ENCODE measurements around the gene FBXL19.

FBXL19 gene

GRCh38 chr16:30984669-30985400 lies 61.5 kb downstream of the FBXL19 start, which contains the start of gene HSD3B7:
HSD3B7 (plus strand) TSS chr16:30985207; CDS start chr16:30985659, 452 bp downstream.
- POLR2A ChIA-PET = interaction anchor here (0.7 to 1.0 kb wide), 2 partner anchors 10 to 195 kb away, joined by 3 read pairs; partner anchors contain the start of gene FUS
- CTCF ChIA-PET = interaction anchor here (0.5 to 4.7 kb wide), 50 partner anchors 9 to 889 kb away, joined by 3 to 32 read pairs (median 4); partner anchors contain the start of genes KAT8, STX4, VKORC1 and ZNF267

GRCh38 chr16:30985401-30986128 lies 62.2 kb downstream of the FBXL19 start:
- ChIA-PET CTCF (interaction anchor here (0.9 to 4.7 kb wide), 30 partner anchors 9 to 888 kb away, joined by 3 to 32 read pairs (median 6); partner anchors contain the start of genes STX4, VKORC1, ZNF267 and ZNF646), POLR2A (interaction anchor here (0.7 to 1.0 kb wide), 3 partner anchors 10 to 195 kb away, joined by 3 read pairs; partner anchors contain the start of gene FUS)
- TF ChIP-seq CTCF (IDR thresholded peaks at IDR 0.05; ENCODE audit: control extremely low read depth, extremely low read depth, low read depth, missing control alignments) = no peak
- DNase-seq (ENCODE audit: extremely low spot score) = no peak

More at GRCh38 chr16:30984669-30985400, 61.5 kb downstream of the FBXL19 start, which contains the start of gene HSD3B7:
- peak; percentile 92 for DNase-seq (ENCODE audit: extremely low spot score)
- peak; percentile 89 for TF ChIP-seq CTCF (IDR thresholded peaks at IDR 0.05; ENCODE audit: control extremely low read depth, extremely low read depth, low read depth, missing control alignments)

GRCh38 chr16:30986129-30986991 lies 63.0 kb downstream of the FBXL19 start:
- CTCF ChIA-PET = interaction anchor here (0.9 to 4.7 kb wide), 19 partner anchors 8 to 886 kb away, joined by 3 to 32 read pairs (median 9); partner anchors contain the start of genes STX4, VKORC1, ZNF646 and ZNF668
- POLR2A ChIA-PET = interaction anchor here (0.7 to 0.8 kb wide), 2 partner anchors 11 to 194 kb away, joined by 3 read pairs; no protein-coding TSS in a partner anchor

GRCh38 chr16:30987581-30988190 lies 64.3 kb downstream of the FBXL19 start:
- no peak for TF ChIP-seq CTCF (IDR thresholded peaks at IDR 0.05; ENCODE audit: control extremely low read depth, extremely low read depth, low read depth, missing control alignments)
- CTCF ChIA-PET = interaction anchor here (2.5 kb wide), 1 partner anchor 155 kb away, joined by 14 read pairs; no protein-coding TSS in a partner anchor
- POLR2A ChIA-PET = no interaction called here
- no peak for DNase-seq (ENCODE audit: extremely low spot score)

More at GRCh38 chr16:30986129-30986991, 63.0 kb downstream of the FBXL19 start:
- no peak for TF ChIP-seq CTCF (IDR thresholded peaks at IDR 0.05; ENCODE audit: control extremely low read depth, extremely low read depth, low read depth, missing control alignments)
- no peak for DNase-seq (ENCODE audit: extremely low spot score)

- POLR2A ChIA-PET = no interaction called here
- CTCF ChIA-PET = no interaction called here
- TF ChIP-seq CTCF (IDR thresholded peaks at IDR 0.05; ENCODE audit: control extremely low read depth, extremely low read depth, low read depth, missing control alignments) = no peak
- DNase-seq (ENCODE audit: extremely low spot score) = no peak
Observed at GRCh38 chr16:30989469-30990047, 66.2 kb downstream of the FBXL19 start.

Data from GM10248 (cell line).